Stimulated activated CD4-positive, alpha-beta T cell treated with anti-CD3 and anti-CD28 coated beads, Interleukin-2, amount 100 ng/mL, for 24 hours (primary cell): ENCODE results near the gene ARMC7.
"Not testable (repeated sequence)": the region's sequence is repeated elsewhere in the genome, so short reads cannot be mapped to it uniquely, and the experiment has no call there.

Experiments
- DNase-seq, 2 donors: peaks; one replicate each; pipeline ENCODE4 v3.0.0-alpha.2; 2020

Gene ARMC7

DNA sequence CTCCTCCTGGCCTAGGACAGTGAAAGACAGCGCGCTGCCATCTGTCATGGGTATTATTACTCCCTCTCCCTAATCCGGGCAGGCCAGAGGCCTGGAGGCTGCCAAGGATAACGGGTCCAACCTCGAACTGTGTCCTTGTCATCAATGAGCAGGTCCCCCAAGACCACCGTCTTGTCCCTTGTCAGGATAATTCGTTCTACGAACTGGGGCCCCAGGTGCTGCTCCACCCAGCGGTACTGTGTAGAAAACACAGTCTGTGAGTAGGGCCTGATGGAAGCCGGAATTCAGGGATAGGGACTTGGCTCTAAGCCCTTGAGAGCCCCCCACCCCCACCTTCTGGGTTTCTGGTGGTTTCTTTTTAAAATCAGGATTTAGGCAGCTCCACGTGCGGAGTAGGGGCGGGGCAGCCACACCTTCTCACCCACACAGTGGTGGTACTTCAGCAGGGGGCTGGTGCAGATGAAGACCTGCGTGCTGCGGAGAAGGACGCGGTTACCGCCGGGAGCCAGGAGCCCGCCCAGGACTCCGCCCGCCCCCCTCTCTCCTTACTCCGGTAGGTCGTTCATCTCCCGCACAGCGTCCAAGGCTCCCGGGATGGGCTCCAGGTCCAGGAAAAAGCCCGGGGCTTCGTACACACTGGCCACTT lies 21.0 kb downstream of the ARMC7 start:
- peak; percentile 59 to 66 for DNase-seq

DNA sequence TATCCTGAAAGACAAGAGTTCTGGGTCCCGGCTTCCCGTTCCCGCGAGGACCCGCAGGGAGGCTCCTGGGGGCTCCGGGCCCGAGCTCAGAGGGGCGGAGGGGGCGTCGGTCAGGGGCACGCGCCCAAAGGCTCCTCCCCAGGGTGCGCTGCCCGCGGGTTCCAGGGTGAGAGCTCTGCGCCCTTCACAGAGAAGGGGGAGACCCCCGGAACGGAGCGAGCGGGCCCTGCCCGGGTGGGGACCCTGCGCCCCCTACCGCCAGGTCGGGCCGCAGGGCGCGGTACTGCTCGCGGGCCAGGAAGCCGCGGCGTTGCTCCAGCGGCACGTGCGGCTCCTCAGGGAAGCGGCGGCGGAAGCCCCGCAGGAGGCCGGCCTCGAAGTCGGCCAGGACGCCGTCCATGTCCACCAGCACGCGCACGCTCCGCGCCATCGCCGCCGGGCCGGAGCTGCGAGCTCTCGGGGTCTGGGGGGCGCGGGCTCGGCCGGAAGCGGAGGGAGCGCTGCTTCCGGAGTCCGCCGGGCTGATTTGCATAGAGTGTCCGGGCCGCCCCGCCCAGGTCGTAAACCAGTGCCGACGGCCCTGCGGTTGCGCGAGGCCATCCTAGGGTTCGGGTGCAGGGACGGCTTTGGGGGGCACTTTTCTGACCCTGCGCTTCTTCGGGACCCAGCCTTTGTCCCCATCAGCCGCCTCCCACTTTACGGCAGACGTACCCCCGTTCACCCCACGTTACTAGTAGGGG lies 21.7 kb downstream of the ARMC7 start, which contains the start of gene NT5C:
TSS of gene NT5C (minus strand) at position 465 of the 740 bp plus-strand sequence. CDS start at position 430, 35 bp downstream.
- DNase-seq: peak; percentile 75 to 84

DNA sequence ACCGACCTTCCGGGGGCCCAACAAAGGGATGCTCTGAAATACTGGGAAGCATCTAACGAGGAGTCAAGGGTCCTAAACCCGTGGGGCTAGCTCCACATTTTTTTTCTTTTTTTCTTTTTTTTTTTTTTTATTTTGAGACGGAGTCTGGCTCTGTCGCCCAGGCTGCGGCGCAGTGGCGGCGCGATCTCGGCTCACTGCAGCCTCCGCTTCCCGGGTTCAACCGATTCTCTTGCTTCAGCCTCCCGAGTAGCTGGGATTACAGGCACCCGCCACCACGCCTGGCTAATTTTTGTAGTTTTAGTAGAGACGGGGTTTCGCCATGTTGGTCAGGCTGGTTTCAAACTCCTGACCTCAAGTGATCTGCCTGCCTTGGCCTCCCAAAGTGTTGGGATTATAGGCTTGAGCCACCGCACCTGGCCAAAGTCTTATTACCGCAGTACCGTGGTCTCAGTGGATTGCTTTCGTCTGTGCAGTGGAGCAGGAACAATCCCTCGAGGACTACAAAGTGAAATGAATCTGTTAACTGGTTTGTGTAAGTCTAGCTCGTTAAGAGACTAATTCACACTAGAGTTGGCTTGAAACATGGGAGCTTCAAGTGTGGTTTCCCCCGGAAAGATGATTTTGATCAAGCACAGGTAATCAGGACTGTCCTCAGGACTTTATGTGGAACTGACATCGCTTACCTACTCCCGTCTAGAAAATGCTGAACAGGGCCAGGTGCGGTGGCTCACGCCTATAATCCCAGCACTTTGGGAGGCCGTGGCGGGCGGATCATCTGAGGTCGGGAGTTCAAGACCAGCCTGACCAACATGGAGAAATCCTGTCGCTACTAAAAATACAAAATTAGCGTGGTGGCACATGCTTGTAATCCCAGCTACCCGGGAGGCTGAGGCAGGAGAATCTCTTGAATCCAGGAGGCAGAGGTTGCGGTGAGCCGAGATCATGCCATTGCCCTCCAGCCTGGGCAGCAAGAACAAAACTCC lies 22.5 kb downstream of the ARMC7 start:
- DNase-seq: not testable (repeated sequence)

DNA sequence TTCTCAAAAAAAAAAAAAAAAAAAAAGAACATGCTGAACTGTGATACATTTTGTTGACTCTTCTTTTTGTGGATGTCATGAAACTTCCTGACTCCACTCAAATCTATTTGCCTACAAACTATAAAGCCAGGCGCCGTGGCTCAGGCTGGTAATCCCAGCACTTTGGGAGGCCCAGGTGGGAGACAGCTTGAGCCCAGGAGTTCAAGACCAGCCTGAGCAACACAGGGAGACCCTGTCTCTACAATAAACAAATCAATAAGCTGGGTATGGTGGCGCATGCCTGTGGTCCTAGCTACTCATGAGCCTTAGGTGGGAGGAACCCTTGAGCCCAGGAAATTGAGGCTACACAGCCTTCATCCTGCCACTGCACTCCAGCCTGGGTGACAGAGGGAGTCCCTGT lies 23.2 kb downstream of the ARMC7 start:
- DNase-seq: no peak

DNA sequence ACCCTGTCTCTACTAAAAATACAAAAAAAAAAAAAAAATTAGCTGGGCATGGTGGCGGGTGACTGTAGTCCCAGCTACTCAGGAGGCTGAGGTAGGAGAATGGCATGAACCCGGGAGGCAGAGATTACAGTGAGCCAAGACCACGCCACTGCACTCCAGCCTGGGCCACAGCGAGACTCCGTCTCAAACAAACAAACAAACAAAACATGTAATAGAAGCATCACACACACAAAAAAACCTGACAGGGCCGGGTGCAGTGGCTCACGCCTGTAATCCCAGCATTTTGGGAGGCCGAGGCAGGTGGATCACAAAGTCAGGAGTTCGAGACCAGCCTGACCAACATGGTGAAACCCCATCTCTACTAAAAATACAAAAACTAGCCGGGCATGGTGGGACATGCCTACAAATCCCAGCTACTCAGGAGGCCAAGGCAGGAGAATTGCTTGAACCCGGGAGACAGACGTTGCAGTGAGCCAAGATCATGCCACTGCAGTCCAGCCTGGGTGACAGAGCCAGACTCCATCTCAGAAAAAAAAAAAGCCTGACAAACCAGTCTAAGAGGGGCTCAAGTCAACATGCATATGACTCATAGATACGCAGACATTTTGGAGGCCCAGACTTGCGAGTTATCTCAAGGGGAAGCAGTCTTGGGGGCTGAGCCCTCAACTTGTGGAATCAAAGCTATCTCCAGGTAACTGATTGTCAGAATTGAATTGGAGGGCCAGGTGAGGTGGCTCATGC lies 24.0 kb downstream of the ARMC7 start:
- not testable (repeated sequence) for DNase-seq

DNA sequence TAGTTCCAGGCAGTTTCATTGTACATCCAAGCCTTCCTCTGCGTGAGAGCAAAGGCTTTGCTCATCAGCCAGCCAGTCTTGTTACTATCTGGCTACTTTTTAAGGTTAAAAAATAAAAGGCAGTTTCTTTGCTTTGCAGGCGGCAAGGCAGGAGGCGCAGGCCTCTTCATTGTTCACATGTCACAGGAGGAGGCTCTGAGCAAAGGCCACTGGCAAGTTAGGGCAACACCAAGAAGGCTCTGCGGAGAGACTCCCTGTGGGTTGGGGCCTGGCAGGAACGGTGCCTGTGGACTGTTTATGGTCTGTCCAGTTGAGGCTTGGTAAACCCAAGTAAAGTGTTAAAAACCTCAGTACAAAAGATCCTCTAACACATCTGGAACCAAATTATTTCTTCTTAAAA lies 25.7 kb downstream of the ARMC7 start:
- no peak for DNase-seq

DNA sequence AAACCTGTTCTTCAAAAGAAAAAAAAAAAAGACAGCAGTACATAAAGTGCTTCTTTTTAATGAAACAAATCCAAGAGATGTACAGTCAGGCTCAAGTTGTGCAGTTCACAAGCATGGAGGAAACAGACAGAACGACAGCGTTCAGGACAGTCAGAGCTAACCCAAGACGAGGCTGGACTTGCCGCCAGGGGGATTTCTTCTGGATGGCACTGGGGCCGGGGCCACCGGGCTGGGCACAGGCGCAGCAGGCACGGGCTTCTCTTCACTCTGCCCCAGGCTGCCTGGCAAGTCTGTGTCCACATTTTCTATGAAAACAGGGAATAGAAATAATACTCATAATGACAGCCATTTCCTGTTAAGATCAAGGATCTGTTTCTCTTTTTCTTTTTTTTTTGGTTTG lies 26.2 kb downstream of the ARMC7 start:
- DNase-seq: no peak

DNA sequence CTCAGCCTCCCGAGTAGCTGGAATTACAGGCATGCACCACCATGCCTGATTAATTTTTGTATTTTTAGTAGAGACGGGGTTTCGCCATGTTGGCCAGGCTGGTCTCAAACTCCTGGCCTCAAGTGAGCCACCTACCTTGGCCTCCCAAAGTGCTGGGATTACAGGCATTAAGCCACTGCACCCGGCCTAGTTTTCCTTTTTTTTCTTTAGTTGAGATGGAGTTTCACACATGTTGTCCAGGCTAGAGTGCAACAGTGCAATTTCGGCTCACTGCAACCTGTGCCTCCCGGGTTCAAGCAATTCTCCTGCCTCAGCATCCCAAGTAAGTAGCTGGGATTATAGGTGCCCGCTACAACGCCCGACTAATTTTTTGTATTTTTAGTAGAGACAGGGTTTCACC lies 28.0 kb downstream of the ARMC7 start:
- DNase-seq: not testable (repeated sequence)

DNA sequence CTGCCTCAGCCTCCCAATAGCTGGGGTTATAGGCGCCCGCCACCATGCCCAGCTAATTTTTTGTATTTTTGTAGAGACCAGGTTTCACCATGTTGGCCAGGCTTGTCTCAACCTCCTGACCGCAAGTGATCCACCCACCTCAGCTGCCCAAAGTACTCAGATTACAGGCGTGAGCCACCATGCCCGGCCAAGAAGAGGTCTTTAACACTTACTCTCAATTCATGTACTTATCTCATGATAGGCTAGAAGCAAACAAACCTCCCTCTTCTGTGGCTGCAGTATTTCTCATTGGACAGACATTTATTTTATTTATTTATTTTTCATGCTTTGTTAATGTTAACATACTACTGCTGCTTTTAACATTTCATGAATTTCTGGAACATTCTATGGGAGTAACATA lies 28.8 kb downstream of the ARMC7 start:
- DNase-seq: no peak

DNA sequence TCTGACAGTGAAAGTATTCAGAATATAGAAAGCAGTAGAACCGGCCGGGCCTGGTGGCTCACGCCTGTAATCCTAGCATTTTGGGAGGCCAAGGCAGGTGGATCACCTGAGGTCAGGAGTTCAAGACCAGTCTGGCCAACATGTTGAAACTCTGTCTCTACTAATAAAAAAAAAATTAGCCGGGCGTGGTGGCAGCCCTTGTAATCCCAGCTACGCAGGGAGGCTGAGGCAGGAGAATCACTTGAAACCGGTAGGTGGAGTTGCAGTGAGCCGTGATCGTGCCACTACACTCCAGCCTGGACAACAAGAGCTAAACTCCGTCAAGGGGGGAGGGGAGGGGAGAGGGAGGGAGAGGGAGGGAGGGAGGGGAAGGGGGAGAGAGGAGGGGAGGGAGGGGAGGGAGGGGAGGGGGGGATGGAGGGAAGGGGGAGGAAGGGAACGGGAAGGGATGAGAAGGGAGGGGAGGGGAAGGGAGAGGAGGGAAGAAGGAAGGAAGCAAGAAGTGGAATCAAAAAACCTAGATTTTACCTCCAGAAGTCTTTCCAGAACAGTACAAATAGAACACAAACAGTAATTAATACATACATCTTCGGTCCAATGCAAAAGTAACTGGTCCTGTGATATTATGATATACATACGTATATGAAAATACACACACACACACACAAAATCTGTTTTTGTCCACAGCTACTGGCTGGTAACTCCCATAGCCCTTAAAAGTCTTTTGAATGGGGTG lies 32.6 kb downstream of the ARMC7 start:
- DNase-seq: no peak

DNA sequence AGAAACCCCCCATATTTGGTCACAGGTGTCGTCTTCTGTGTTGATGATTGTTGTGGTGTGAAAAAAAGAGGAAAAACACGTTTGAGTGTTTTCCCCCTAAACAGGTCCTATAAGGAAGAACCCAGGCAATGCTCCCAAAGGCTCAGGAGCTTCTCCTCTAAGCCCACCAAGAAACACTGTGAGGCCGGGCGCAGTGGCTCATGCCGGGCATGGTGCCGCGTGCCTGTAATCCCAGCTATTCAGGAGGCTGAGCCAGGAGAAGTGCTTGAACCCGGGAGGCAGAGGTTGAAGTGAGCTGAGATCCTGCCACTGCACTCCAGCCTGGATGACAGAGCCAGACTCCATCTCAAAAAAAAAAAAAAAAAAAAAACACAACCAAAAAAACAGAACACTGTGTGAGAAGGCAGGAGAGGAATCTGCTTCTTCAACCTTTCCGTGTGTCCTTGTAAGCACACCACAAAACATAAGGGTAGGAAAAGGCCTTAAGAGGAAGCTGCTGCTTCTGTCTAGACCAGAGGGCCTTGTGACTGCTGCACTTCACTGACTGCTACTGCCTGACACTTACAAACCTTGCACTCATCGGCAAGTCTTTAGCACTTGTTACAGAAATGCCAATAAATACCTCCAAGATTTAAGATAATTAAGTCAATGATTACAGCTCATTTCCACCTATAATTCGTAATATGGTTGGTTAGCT lies 35.2 kb downstream of the ARMC7 start:
- DNase-seq: no peak

DNA sequence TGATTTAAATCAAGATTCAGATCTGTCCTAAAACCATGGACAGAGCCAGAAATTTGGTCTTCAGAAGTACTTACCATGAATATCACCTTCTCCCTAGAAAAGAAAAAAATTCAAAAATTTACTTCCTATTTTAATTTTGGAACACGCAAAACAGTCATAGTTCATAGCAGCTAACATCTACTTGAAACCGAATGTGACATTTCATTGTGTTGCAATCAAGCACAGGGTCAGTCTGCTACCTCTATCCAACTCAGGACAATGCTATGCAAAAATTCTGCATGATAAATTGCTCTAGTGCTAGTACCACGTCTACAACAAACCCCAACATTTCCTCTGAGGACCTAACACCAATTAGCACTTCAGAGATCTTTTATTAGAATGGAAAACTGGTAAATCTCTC lies 36.8 kb downstream of the ARMC7 start:
- no peak for DNase-seq

DNA sequence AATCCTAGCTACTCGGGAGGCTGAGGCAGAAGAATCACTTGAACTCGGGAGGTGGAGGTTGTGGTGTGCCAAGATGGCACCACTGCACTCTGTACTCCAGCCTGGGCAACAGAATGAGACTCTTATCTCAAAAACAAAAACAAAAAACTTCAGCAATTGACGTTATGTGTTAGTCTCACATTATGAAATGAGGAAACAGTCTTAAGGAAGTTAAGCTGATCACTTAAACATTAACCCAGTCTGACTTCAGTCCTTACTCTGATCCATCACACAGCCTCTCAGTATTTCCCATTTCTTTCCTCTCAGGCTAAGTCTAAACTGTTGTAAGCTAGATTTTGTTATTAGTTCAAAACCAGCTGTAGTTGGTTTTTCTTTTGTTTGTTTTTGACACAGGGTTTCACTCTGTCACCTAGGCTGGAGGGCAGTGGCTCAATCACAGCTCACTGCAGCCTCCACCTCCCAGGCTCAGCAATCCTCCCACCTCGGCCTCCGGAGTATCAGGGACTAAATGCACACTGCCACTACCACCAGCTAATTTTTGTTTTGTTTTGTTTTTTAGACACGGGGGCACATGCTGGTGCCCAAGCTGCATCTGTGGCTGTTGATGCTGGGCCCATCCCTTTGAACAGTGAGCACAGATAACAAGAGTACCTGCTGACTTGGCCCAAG lies 38.2 kb downstream of the ARMC7 start:
- DNase-seq: no peak

DNA sequence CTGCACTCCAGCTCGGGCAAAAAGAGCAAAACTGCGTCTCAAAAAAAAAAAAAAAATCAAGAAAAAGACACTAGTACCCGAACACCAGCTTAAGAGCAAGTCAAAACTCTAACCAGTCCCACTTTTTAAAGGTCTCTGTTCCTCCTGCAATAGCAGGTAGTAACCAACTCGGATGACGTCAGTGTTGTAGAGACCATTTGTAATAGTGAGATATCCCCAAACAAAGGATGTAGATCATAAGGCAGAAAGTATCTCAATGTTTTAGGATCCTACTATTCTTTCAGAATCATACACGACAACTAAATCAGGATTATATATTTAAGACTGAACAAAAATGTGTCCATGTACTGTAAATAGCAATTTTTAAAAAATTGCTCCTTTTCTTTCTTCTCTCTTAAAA lies 42.2 kb downstream of the ARMC7 start:
- DNase-seq: no peak

DNA sequence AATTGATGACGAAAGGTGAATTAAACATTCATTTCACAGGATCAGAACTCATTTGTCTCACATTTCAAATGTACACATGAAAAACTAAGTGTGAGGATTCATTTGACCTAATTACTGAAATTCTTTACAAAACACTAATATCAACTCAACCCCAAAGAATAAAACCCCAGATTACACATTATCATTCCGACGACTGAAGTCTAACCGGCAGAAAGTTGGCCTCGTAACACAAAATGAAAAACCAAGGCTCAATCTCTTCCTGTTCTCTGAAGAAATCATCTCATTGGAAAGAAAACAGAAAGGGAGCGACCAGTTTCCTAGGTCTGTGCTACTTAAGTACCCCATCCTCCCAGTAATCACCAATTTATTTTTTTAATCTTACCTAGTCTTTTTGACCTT lies 42.8 kb downstream of the ARMC7 start:
- DNase-seq: no peak

DNA sequence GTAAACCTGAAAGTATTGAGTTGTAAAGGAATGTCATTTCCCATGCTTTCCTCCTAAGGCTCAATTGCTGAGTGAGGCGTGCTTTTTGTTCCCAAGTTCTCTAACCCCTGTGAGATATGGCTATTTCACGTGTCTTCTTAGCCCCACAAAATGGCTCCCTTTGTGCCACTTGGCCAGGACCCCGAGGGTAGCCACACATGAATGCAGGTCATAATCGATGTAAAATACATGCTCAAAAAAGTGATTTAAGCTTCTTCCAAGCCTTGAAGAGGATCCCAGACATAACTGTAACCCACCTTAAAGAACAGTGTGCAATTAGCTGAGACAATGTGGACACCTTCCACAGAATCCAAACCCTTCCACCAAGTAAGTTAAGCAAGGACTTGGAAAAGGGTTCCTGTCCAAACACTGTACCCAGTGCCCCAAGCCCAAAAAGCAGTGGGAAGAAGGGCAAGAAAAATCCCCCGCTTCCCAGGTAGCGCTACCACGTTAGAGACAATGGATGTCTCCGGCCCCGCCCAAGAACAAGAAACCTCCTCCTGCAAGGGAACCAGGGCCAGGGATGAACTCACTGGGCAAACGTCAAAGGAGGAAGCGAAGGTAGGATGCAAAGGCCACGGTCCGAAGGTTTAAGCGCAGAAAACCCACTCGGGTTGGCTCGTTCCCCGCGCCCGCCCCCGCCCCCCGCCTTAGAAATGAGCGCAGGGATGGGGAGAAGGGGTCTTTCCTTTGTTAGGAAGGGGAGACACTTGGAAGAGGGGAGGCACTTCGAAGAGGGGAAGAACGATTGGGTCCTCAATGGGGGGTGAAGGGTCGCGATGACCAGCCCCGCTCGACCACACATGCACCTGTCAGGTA lies 43.4 kb downstream of the ARMC7 start:
- peak; percentile 37 to 52 for DNase-seq

DNA sequence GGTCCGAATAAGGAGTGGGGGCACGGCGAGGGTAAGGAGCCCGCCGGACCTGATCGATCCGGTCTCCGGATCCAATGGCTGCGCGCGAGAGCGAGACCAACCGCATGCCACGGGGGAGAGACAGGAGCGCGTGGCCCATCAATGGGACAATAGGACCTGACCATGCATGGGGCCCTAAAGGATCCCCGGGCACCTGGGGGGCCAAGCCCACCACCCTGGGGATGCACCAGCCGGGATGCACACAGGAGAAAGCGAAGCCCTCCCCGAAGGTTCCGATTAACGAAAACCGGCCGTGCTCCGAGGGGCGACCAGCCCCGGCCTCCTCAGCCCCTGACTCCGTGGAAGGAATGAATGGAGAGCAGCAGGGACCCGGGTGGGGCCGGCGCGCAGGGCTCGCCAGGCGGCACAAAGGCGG lies 44.0 kb downstream of the ARMC7 start:
- peak; percentile 32 to 52 for DNase-seq

DNA sequence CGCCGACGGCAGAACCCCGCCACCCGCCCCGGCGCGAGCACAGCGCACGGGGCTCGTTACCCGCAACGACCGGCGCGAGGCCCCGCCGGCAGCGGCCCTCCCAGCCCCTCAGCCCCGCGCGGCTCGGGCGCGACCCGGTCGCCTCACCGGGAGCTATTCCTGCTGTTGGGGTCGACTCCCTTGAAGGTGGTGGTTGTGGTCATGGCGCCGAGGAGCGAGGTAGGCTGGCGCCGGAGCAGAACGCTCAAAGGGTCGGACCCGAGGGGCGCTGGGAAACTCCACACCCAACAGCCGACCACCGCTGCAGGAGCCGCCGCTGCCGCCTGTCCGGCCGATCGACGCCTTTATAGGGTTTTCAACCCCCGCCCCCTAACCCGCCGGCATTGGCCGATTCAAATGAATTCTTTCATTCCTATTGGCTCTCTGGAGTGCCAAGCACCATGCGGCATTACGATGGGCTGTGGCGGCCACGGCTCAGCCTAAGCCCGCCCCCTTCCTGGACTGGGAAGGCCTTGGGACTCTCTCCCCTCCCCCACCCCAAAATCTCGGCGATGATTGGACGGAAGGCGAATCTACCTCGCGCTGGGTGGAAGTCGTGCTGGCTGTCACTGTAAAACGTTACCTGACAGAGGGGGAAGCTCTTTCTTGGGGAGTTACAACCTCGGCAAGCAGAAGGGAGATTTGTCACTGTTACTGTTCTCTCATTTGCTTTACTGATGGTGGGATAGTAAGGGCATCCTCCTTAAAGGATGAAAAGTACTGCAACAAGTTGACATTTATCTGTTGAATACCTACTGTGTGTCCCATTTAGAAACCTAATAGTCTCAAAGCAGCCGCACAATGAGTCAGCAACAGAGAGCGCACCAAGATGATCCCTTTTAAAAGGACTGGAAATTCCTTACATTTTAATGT lies 44.7 kb downstream of the ARMC7 start, which contains the start of gene JPT1:
TSS of gene JPT1 (minus strand) at position 318 of the 912 bp plus-strand sequence. CDS start at position 203, 115 bp downstream.
- DNase-seq: peak; percentile 98
